MV-4-11 (cell line): Measurements from ENCODE around the gene GUCA2B.

Experiments
- DNase-seq: peaks from one replicate; lab custom pipeline; 2025; lab: John Stamatoyannopoulos, UW

GUCA2B gene

DNA sequence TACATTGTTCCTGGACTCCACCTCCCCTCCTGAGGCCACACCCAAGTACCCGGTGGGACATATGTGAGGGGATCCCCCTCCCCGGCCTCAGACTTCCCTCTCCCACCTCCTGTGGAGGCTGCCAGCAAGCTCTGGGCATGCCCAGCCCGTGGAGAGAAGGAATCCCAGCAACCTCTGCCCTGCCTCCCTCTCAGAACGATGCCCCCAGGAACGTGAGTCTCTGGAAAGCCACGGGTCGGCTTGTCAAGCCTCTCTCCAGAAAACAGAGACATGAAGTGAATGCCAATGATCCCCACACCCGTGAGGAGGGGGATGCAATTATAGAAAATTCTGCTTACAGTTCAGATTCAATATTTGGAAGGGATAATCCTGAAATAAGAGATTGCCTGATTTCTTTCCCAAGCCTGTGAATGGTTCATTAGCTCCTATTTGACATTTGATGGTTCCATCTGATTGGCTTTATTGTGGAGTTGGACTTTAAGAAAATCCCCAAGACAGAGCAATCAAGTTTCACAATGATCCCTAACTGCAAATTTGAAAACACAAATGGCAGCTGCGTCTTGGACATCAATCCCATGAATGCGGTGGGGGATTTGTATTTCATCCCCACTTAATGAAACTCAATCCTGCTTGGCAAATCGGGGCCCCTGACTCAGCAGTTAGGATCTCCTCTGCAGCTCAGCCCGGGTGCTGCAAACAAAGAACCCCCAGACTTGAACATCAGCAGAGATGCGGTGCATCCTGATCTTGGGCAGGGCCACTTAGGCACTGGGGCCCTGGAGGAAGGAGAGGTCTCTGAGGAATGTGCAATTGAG, 9.1 kb upstream of the GUCA2B start:
- no peak for DNase-seq

DNA sequence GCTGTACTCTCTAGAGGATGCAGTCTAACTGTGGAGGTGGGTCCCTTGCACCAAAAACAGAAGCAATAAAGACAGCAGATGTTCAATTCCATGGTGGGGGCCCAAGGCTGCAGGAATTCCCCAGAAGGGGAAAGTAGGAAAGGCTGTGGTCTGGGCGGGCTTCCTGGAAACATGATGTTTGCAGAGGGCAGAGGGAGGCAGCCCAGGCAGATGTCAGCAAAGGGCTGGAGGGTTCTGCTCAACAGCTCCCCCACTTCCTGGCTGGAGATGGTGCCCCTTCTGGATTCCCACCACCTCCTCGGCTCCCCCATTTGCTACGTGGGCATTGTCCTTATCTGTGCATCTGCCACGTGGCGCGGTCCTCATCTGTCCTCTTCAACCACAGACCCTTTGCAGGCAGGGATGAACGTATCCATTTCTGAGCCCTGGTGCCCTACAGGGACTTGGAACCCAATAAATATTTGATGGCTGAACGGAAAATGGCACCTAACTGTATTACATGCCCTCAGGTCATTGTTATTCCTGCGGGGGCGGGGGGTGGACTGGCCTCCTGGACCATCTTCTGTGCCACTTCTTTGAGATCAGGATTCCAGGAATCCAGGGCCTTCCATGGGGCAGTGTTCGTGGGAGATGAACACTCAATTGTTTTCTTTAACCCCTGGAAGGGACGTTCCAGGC, 8.4 kb upstream of the GUCA2B start:
- DNase-seq, result no peak

DNA sequence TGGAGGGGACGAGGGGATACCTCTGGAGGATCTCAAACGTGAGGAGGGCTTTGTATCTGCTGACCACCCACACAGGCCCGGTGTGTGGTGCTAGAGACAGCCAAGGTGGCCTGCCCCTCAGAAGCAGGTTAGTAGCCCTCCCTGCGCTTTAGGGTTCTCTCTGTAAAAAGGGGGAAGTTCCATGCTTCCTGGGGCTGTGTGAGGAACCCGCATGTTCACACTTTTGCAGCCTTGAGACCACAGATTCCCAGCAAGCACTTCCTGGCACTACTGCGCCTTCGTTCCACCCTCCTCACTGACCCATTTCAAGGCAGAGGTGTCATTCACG, 7.9 kb upstream of the GUCA2B start:
- peak; percentile 62 for DNase-seq

DNA sequence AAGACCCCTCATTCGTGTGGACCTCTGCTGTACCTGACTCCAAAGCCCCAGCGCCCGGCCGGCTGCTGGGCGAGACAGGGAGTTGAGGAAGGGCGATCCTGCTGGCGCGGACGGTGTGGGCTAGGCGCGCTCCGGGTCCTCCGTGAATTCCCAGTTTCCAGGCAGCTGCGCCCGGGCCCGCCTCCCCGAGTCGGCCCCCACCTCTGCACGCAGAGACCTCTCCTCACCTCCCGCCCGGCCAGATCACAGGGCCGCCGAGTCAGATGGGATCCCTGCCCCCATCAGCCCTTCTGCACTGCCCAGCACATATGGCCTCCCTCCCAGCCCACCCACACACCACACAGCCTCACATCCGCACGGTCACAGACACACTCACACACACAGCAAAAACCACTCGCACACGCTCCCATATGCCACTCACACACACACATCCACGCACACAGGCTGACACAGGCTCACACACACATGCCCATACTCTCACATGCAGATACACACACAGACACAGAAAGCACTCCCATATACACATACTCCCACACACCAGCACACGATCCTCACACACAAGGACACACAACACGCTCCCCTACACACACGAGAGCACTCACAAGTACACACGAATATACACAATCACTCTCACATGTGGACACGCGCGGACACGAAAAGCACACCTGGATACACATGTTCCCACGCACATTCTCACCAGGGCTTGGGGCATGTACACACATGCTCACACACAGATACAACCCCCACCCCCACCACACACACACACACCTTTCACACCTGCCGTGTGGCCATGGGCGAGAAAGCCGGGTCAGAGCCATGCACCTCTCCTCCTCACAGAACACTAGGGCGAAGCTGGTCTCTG, 7.2 kb upstream of the GUCA2B start:
- no peak for DNase-seq

DNA sequence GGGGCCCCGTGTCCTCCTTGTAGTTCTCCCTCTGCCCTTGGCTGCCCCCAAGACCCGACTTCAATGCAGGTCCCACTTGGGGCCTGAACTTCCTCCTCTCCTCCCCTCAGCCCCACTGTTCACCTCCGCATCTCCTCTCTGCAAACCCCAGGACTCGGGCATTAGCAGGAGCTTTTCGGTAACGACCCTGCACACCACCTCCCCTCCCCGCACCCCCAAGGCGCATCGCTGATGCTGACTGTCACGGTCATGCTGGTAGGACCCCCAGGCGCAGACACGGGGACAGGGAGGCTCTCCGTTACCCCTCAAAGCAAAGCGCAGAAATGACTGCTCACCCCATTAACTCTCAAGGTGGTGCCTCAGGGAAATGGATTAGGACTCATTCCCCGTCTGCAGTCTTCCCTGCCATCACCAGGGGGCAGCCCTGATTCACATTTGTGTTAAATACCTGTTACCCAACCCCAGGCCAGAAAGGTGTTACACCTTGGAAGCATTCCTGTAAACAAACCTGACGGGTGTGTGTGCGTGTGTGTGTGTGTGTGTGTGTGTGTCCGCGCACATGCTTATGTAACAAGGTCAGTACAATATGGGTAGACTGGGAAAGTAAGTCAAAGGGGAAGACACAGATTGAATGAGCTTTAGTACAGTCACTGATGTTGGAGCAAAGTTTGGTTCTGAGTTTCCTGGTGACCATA, 6.4 kb upstream of the GUCA2B start:
- peak; percentile 33 for DNase-seq

DNA sequence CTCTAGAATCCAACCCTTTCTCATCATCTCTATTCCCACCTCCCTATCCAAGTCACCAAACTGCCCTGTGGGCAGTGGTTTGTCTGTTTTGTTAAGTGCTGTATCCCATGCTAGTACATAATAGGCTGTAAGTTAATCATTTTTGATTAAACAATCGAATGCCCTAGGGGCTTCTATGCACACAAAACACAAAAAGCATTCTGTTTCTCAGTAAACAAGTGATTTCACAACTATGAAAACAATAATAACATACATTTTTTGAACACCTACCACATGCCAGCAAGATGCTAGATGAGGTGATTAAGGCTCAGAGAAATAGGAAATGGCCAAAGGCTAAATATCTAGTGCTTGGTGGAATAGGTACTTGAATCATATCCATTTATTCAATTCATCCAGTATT, 5.0 kb upstream of the GUCA2B start:
- no peak for DNase-seq

DNA sequence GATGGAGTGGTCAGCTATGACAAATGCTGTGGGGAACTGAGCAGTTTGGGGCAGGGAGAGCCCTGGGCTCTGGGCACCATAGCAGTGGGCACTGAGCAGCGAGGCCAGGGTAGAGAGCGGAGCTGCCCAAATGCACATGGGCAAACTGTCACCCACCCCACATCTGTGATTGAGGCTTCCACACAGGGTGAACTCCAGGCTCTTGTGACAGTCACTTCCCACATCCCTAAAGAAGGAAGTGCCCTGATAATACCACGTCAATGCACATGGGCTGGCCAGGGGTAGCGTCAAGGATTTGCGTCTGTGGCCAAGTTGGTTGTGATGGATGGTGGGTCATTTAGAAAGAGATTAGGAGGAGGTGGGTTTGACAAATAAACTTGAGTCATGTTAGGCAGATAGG, 2.6 kb upstream of the GUCA2B start:
- peak; percentile 40 for DNase-seq

DNA sequence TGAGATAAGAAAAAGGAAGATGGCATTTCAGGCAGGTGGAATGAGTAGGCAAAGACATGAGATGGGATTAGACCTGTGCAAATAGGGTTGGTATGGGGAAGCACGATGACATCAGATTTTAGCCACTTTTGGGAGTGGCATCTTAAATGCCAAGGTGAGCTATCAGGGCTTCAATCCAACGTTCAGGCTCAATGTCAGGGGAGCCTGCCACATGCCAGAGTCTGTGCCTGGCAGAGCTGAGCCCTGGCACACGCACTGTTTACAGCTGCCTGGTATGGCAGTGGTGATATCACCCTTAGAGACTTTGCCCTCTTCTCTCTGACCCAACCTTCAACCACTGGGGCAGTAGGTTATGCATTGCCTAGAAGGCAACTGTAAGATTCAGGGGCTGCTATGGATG, 1.1 kb upstream of the GUCA2B start:
- DNase-seq, result no peak

DNA sequence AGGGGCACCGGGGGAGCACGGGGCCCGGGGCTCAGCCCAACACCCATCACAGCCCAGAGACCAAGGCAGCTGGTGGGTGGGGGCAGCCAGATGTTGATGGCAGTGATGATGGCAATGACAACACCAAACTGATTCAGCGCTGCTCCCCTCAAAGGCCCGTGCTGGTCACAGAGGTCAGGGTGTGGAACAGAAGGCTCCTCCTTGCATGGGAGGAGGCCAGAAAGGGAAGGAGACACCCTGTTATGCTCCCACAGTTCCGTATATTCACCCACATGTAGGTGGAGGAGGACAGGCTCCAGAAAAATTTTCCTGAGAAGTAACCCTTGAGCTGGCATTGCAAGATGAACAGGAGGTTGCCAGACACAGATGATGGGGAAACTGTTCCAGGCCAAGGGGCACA, 414 bp downstream of the GUCA2B start:
- no peak for DNase-seq

DNA sequence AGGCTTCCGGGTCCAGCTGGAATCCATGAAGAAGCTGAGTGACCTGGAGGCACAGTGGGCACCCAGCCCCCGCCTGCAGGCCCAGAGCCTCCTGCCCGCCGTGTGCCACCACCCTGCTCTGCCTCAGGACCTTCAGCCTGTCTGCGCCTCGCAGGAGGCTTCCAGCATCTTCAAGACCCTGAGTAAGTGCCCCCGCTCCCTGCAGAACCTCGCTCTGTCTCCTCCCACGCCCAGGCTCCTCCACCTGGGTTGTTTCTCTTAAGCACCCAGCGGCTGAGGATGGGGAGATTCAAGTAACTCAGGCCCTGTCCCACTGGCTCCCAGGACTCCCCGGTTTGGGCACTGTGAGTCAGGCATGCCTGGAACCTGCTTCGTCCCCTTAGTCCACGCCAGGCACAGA, 1.5 kb downstream of the GUCA2B start:
- no peak for DNase-seq

DNA sequence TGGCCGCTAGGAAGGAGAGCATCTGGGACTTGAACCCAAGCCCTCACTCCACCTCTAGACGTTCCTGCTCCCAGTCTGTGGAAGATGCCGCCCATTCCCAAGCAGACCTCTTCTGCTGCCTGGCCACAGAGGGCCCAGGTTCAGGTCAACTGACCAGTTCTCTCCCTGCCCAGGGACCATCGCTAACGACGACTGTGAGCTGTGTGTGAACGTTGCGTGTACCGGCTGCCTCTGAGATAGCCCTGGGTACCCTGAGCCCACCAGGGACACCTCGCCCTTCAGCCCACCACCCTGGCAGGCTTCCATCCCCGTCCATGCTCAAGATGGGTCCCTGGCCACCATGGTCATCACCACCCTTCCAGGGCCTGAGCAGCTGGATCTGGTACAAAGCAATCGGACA, 2.2 kb downstream of the GUCA2B start:
- DNase-seq, result no peak

DNA sequence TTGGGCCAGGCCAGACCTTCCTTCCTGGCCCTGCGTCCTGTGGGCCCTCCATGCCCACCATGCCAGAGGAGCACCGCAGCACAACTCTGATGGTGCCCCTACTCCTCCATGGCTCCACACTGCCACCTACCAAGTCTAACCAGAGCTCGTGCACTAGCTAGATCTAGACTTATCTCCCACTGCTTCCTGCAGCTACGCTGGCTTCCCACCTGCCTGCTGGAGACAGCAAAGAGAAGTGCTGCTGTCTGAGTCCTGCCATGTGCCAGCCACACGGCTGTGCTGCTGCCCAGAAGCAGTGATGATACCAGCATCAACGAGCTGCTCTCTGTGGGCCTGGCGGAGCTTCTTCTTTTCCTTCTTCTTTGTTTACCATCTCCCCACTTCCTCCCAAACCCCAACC, 4.5 kb downstream of the GUCA2B start:
- peak; percentile 81 for DNase-seq

DNA sequence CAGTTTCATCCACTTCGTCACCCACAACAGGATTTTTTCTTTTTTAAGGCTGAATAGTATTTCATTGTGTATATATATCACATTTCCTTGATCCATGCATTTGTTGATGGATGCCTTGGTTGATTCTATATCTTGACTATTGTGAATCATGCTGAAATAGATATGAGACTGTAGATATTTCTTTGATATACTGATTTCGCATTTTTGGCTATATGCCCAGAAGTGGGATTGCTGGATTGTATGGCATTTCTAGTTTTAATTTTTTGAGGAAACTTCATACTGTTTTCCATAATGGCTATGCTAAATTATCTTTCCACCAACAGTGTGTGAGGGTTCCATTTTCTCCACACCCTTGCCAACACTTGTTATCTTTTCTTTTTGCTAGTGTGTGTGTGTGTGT, 5.0 kb downstream of the GUCA2B start:
- no peak for DNase-seq

DNA sequence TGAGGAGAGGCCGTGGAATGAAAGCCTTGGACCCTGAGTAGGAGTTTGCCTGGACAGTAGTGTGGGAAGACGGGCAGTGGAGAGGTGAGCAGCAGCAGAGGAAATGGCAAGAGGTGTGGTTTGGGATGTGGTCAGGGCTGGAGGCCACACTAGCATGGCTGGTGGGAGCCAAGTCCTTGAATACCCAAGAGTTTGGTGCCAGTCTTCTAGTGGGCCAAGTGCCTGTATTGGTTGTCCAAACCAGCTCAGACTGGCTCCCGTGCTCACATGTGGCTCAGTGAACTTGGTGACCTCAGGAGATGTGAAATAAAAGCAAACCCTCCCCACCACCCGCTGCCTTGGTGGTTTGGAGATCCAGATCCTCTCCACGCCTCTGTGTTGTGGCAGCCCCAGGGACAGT, 9.0 kb downstream of the GUCA2B start:
- DNase-seq, result peak; percentile 91

DNA sequence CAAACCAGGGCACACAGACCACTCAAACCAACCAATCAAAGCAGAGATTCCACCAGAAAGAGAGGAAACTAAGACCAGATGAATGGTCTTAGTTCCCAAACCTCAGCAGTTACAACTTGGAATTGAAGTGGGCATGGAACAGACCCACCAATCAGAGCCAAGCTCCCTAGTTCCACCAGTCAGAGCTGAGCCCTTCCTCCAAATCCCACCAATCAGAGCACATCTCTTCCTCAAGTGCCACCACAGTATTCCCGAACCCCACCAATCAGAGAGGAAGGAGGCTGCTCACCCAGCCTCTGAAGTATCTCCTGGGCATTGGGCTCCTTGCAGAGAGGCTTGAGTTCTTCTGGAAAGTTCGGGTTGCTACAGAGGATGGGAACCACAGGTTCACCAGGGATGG, 9.9 kb downstream of the GUCA2B start:
- DNase-seq, result no peak

DNA sequence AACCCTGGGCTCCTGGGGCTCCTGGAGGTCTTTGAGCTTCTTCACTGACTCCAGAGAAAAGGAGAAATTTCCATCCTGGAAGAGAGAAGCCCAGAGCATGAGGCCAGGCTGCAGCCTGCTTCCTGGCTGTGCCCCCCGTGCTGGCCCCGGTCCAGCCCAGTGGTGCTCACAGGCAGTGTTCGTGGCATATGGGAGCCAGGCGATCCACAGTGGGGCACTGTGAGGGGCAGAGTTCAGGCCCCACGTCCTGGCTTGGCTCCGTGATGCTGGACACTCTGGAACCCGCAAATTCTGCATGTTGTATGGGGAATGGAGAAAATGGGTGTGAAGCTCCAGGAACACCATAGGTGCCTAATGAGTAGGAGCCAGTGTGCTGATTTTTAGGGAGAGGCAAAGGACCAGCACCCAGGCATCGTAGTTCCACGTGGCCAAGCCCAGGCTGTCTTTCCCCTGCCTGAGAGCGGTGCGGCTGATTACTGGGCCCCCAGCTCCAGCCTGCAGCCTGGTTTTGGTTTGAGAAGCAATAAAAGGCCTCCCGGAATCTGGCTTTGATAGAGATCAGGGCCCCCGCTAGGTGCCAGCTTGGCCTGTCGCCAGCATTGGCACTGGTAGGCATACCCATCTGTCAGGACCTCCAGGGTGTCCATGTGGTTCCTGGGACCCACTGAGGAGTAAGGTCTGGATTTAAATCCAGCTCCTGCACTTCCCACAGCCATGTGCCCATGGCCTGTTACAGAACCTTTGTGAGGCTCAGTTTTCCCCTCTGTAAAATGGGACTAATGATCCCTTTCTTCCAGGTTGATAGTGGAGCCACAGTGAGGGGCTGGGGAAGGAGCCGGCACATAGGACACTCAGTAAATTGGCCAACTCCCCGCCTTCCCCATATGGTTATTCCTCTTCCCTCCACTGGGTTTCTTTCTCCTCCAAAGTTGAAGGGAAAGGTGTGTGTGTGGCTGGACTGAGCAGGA, 10.6 kb downstream of the GUCA2B start:
- DNase-seq, result no peak

DNA sequence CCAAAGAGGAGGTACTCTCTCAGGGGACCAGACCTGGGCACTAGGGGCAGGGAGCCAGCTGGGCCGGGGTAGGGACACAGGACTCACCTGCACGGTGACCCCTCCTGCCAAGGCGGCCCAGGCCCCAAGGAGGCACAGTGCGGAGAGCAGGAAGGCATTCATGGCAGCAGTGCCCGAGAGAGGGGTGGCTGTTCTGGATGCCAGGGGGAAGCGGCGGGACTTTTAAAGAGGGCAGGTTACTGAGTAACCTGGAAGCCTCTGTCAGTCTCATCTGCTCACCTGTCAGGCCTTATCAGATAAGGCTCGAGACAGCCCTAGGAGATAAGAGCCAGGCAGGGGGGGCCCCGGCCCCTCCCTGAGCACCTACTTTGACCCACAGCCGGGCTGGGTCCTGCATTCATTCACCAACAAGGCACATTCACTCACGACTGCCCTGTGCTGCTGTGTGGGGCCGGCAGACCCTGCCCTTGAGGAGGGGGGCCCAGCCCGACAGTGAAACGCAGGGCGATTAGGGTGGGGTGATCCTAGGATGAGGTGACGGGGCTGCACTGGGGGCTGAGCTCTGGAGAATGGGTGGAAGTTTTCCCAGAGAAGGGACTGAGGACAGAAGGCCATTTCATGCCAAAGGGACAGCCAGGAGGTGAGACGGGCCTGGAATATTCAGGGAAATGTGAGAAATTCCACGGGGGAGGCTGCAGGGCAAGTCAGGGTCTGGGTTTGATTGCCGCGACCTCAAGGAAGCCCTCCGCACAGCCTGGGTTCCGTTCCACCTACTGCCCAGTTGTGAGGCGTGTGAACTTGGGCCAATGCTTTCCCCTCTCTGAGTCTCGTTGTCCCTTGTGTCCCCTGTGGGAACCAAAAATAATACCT, 11.6 kb downstream of the GUCA2B start, which contains the start of gene GUCA2A:
Gene GUCA2A, minus strand, starts transcription at position 195 of the 870 bp plus-strand sequence. Its CDS starts 33 bp downstream, at position 162.
- DNase-seq, result no peak

DNA sequence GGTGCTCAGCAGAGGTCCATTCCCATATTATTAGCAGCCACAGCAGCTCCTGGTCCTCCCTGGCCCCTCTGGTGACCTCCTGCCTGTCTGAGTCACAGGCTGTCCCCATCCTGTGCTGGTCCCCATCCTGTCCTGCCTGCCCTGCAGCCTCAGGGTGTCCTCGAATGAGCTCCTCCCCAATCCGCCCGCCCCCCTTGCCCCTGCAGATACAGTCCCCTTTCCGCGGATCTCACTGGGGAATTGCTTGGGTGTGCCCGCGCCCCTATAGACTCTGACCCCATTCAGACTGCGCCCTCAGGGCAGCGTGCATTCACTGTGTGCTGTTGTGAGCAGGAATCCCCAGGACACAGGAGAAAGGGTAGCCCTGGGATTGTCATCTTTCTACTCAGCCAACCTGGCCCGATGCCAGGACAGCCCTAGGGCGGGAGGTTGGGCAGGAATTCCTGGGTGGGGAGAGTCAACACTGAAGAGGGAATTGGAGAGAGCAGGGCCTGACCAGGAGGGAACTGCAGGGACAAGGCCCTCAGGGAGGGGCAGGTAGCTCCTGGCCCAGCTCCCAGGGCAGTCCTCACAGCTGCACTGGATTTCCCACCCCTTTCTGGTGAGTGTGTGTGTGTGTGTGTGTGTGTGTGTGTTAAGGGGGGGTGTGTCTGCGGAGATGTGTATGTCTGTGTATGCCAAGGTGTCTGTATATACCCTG, 12.5 kb downstream of the GUCA2B start:
- no peak for DNase-seq
